GM12878 (cell line): ENCODE data around the gene UGT3A2. TPM values are rescaled to one million over a fixed set of nuclear protein-coding genes. Genes with fewer than 3 reads are reported as not detected.

Source experiments
- ATAC-seq: fragments of 200-7000 bp; cut with Tn5 transposase; 3 replicates; pipeline ENCODE4 v1.9.1; 2020; ENCODE audit warnings: mild to moderate bottlenecking, moderate library complexity
- BruUV-seq: library from RNA; stranded (reverse); fragments of 400-500 nt; replicated peaks from 2 replicates; lab custom pipeline; 2021; lab: Mats Ljungman, UMichigan
- CTCF ChIA-PET: fragments of 300-600 bp; sonication (Branson Sonifier 250); formaldehyde crosslinking; extraction: SDS; loops from one replicate; lab custom pipeline; 2021; ENCODE audit warnings: inconsistent platforms; lab: Yijun Ruan, JAX
- POLR2A ChIA-PET: fragments of 350-600 bp; formaldehyde crosslinking; extraction: SDS; loops from one replicate; lab custom pipeline; 2021; ENCODE audit warnings: inconsistent platforms; lab: Charles Lee
- RAD21 ChIA-PET: fragments of 300-600 bp; sonication (Branson Sonifier 250); formaldehyde crosslinking; loops from one replicate; lab custom pipeline; 2023; ENCODE audit warnings: antibody characterized with exemption; ENCODE audit not compliant: unreplicated experiment; lab: Charles Lee
- SMC1A ChIA-PET: fragments of 300-600 bp; sonication (Branson Sonifier 250); formaldehyde crosslinking; loops from one replicate; lab custom pipeline; 2023; ENCODE audit not compliant: unreplicated experiment, uncharacterized antibody; lab: Charles Lee
- DNase-seq: peaks from one replicate; pipeline ENCODE4 v3.0.0-alpha.2; 2011; ENCODE audit warnings: low read depth, low spot score
- FAIRE-seq: peaks from 3 replicates; lab custom pipeline; 2011; peaks lifted over from hg19 to GRCh38; lab: Jason Lieb, UNC
- H2AFZ ChIP-seq: 2 replicates; pipeline ENCODE4 v1.6.0; 2011; ENCODE audit warnings: low read depth, low read length, control low read depth; ENCODE audit not compliant: control insufficient read depth
- H3K27ac ChIP-seq: 2 replicates; pipeline ENCODE4 v1.5.1; 2011; ENCODE audit warnings: control low read depth; ENCODE audit not compliant: control insufficient read depth, insufficient read depth
- H3K27me3 ChIP-seq, 2 experiments: replicated peaks in 1 of 2; 2 replicates each; pipeline versions ENCODE4 v1.6.0 to v1.6.1; 2011; ENCODE audit warnings: low read length in 1 of 2; ENCODE audit not compliant: control insufficient read depth in 2 of 2, insufficient read depth in 2 of 2
- H3K36me3 ChIP-seq, 2 experiments: 2 replicates each; pipeline ENCODE4 v1.5.1; 2011; ENCODE audit warnings: low read length in 1 of 2; ENCODE audit not compliant: control insufficient read depth in 2 of 2, insufficient read depth in 2 of 2
- H3K4me1 ChIP-seq: 2 replicates; pipeline ENCODE4 v1.6.1; 2011; ENCODE audit warnings: mild to moderate bottlenecking, low read length, moderate library complexity, mixed read lengths; ENCODE audit not compliant: control insufficient read depth, insufficient read depth
- H3K4me2 ChIP-seq: 2 replicates; pipeline ENCODE4 v1.6.0; 2011; ENCODE audit warnings: control low read depth; ENCODE audit not compliant: control insufficient read depth, insufficient read depth
- H3K4me3 ChIP-seq: fragments of 200-600 bp; sonication (generic); 2 replicates; pipeline ENCODE4 v1.5.1; 2016
- H3K79me2 ChIP-seq: 2 replicates; pipeline ENCODE4 v1.6.0; 2011; ENCODE audit warnings: low read length; ENCODE audit not compliant: control insufficient read depth, insufficient read depth
- H3K9ac ChIP-seq: 2 replicates; pipeline ENCODE4 v1.8.0; 2011; ENCODE audit warnings: low read length, control low read depth, mixed read lengths; ENCODE audit not compliant: control insufficient read depth, insufficient read depth
- H3K9me3 ChIP-seq: replicated peaks from 3 replicates; pipeline ENCODE4 v1.5.1; 2011; ENCODE audit warnings: mild to moderate bottlenecking, low read length; ENCODE audit not compliant: control insufficient read depth, insufficient read depth
- H4K20me1 ChIP-seq: 2 replicates; pipeline ENCODE4 v1.6.0; 2011; ENCODE audit not compliant: control insufficient read depth, insufficient read depth
- EED ChIP-seq: sonication (generic); IDR thresholded peaks from 2 replicates; pipeline ENCODE4 v1.6.1; 2016; ENCODE audit warnings: antibody characterized with exemption, low read depth
- HDGF ChIP-seq: fragments of 450-650 bp; IDR thresholded peaks from 2 replicates; pipeline ENCODE4 v1.6.1; 2016; ENCODE audit warnings: antibody characterized with exemption
- IRF4 ChIP-seq: IDR thresholded peaks from 2 replicates; pipeline ENCODE4 v1.6.1; 2011; ENCODE audit warnings: low read depth, low read length
- JUNB ChIP-seq: IDR thresholded peaks from 2 replicates; pipeline ENCODE4 v1.6.1; 2016; ENCODE audit warnings: antibody characterized with exemption, mild to moderate bottlenecking
- NBN ChIP-seq: fragments of 450-650 bp; IDR thresholded peaks from 2 replicates; pipeline ENCODE4 v1.6.1; 2016
- SIN3A ChIP-seq: IDR thresholded peaks from 2 replicates; pipeline ENCODE4 v1.6.1; 2012; ENCODE audit warnings: low read depth, low read length, improper control_type of control experiment
- SMC3 ChIP-seq: IDR thresholded peaks from 2 replicates; pipeline ENCODE4 v1.6.1; 2011; ENCODE audit warnings: low read length, improper control_type of control experiment, borderline replicate concordance
- USF2 ChIP-seq: IDR thresholded peaks from 2 replicates; pipeline ENCODE4 v1.6.1; 2011; ENCODE audit warnings: low read depth, low read length, improper control_type of control experiment, borderline replicate concordance
- ZNF592 ChIP-seq: fragments of 450-650 bp; IDR thresholded peaks from 2 replicates; pipeline ENCODE4 v1.6.1; 2017; ENCODE audit warnings: mild to moderate bottlenecking, moderate library complexity
- WGBS: methylation state at CpG from one replicate; pipeline ENCODE4 v1.1.6; 2016; ENCODE audit warnings: low lambda C conversion rate; ENCODE audit not compliant: insufficient replicate concordance, insufficient coverage; ENCODE audit errors: missing lambda C conversion rate; 5-methylcytosine and 5-hydroxymethylcytosine counted together
- in situ Hi-C: fragments of 300-500 bp; cut with MboI; formaldehyde crosslinking; loops from 9 replicates; pipeline ENCODE4 v1.14.3; 2018; ENCODE audit warnings: mixed read lengths
- intact Hi-C: fragments of 100-400 bp; cut with micrococcal nuclease; formaldehyde crosslinking; loops from one replicate; pipeline ENCODE4 v1.14.2; 2022; ENCODE audit not compliant: unreplicated experiment
- polyA plus RNA-seq, 11 experiments: library from polyadenylated mRNA; depleted of rRNA in 4 of 11; unstranded in 6 of 11; stranded (reverse) in 5 of 11; fragments of >200 nt; fragmentation: Nextera tagmentation in 4 of 11; fragmentation: Illumina TruSeq in 1 of 11; extraction: Ambion mirVana in 4 of 11; extraction: Trizol in 1 of 11; gene quantifications; 1 replicate in 1 of 11; 2 replicates in 10 of 11; pipeline versions ENCODE4 v1.2.1 to v1.2.3, GENCODE V29; 2011 to 2016; ENCODE audit warnings: inconsistent platforms in 2 of 11, missing spikeins in 2 of 11, low read depth in 1 of 11
- total RNA-seq, 4 experiments: library from RNA; depleted of rRNA in 3 of 4; stranded (reverse); fragments of >200 nt in 3 of 4; fragmentation: Illumina TruSeq in 1 of 4; extraction: Trizol in 1 of 4; gene quantifications; 2 replicates each; pipeline versions ENCODE4 v1.2.1 to v1.2.3, GENCODE V29; 2013 to 2021

Gene UGT3A2
- total and polyA plus RNA-seq, 10 of the 15 experiments (the other 5 are each of a cell fraction or from before 2014, with no cell fraction given): 0.02 to 0.50 (median 0.09) TPM; not detected in 7

GRCh38 chr5:36017622-36018021 is 49.1 kb downstream of the UGT3A2 start (continued):
- TF ChIP-seq ZNF592 (no peak), HDGF (no peak), JUNB (no peak)

GRCh38 chr5:36017004-36017403 is 49.7 kb downstream of the UGT3A2 start:
- 0% methylated on average over 1 of the region's 1 CpG for WGBS
- CTCF ChIA-PET: no interaction called here
- H3K36me3 ChIP-seq: no peaks in the 10 kb centered on the region
- no peaks in the 10 kb centered on the region for H3K79me2 ChIP-seq
- TF ChIP-seq USF2 (no peak), NBN (no peak), SIN3A (no peak), EED (no peak), SMC3 (no peak), IRF4 (no peak)
- TF ChIP-seq, all 136 proteins: peak for 0
- POLR2A ChIA-PET: no interaction called here
- Histone ChIP-seq H3K4me1 (no peaks in the 10 kb centered on the region), H4K20me1 (no peaks in the 10 kb centered on the region), H3K9ac (no peak overlapping the region), H3K27ac (no peak overlapping the region), H3K9me3 (peaks cover 4% of the 10 kb centered on the region; the same call in 1 of the 3 replicates), H2AFZ (no peak overlapping the region), H3K4me3 (no peak overlapping the region), H3K4me2 (no peak overlapping the region), H3K27me3 (no peaks in the 10 kb centered on the region)
- DNase-seq (no peak), FAIRE-seq (no peak), ATAC-seq (no peak)
- SMC1A ChIA-PET: no interaction called here
- BruUV-seq: no TSS peak
- in situ Hi-C loops (no loop called here), intact Hi-C loops (no loop called here)
- RAD21 ChIA-PET: no interaction called here
